DND-41 (cell line): ENCODE measurements around the gene PLXNC1.

ENCODE experiments used
- EZH2 ChIP-seq: IDR thresholded peaks from 3 replicates; pipeline ENCODE4 v1.6.1; 2012; ENCODE audit warnings: borderline replicate concordance, low read depth, mild to moderate bottlenecking, moderate library complexity, low read length, inconsistent platforms; ENCODE audit not compliant: severe bottlenecking
- TF ChIP-seq, protein P1 (sequence below): IDR thresholded peaks from 2 replicates; pipeline ENCODE4 v1.5.1; 2012; ENCODE audit warnings: borderline replicate concordance, low read length, moderate library complexity, mild to moderate bottlenecking; ENCODE audit not compliant: poor library complexity, severe bottlenecking; ENCODE audit errors: extremely low read depth

DNA sequence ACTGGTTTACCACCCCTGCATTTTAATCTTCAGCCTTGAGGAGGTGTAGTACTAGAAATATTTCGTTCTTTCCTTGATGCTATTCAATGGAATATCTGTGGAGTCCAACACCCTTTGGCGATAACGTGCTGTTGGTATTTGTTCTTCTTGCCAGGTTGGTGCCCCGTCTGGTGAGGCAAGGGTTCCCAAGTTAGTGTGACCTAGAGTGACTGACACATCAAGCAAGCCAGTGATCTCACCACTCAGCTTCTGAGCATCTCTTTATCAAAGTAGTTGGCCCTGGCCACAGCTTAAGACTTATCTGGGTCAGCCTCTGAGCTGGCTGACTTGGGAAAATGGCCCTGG is 60.2 kb downstream of the PLXNC1 start:
- no peak for TF ChIP-seq EZH2
- TF ChIP-seq, protein P1, sequence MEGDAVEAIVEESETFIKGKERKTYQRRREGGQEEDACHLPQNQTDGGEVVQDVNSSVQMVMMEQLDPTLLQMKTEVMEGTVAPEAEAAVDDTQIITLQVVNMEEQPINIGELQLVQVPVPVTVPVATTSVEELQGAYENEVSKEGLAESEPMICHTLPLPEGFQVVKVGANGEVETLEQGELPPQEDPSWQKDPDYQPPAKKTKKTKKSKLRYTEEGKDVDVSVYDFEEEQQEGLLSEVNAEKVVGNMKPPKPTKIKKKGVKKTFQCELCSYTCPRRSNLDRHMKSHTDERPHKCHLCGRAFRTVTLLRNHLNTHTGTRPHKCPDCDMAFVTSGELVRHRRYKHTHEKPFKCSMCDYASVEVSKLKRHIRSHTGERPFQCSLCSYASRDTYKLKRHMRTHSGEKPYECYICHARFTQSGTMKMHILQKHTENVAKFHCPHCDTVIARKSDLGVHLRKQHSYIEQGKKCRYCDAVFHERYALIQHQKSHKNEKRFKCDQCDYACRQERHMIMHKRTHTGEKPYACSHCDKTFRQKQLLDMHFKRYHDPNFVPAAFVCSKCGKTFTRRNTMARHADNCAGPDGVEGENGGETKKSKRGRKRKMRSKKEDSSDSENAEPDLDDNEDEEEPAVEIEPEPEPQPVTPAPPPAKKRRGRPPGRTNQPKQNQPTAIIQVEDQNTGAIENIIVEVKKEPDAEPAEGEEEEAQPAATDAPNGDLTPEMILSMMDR, result no peak
